ENCODE data around the gene NRM.
"Not testable (repeated sequence)": the region's sequence is repeated elsewhere in the genome, so short reads cannot be mapped to it uniquely, and the experiment has no call there.

GRCh38 chr6:30722025-30722279 lies 31.2 kb upstream of the NRM start:
- not testable (repeated sequence) for TF ChIP-seq POLR2A, CTCF (IDR thresholded peaks at IDR 0.05)
